Ishikawa (cell line): ENCODE data around the gene HDAC9.

Experiments
- CEBPB ChIP-seq: IDR thresholded peaks from 2 replicates; pipeline ENCODE4 v1.6.1; 2012
- CREB1 ChIP-seq: IDR thresholded peaks from 2 replicates; pipeline ENCODE4 v1.6.1; 2012; ENCODE audit warnings: low read depth
- EP300 ChIP-seq: IDR thresholded peaks from 2 replicates; pipeline ENCODE4 v1.6.1; 2012; ENCODE audit warnings: borderline replicate concordance
- FOXM1 ChIP-seq: IDR thresholded peaks from 2 replicates; pipeline ENCODE4 v1.6.1; 2012; ENCODE audit warnings: low read depth, borderline replicate concordance
- MAX ChIP-seq: IDR thresholded peaks from 2 replicates; pipeline ENCODE4 v1.6.1; 2012
- NFIC ChIP-seq: IDR thresholded peaks from 2 replicates; pipeline ENCODE4 v1.6.1; 2012
- RAD21 ChIP-seq: IDR thresholded peaks from 2 replicates; pipeline ENCODE4 v1.6.1; 2012; ENCODE audit warnings: low read depth
- REST ChIP-seq: IDR thresholded peaks from 2 replicates; pipeline ENCODE4 v1.6.1; 2012; ENCODE audit warnings: low read depth, mild to moderate bottlenecking
- TAF1 ChIP-seq: IDR thresholded peaks from 2 replicates; pipeline ENCODE4 v1.6.1; 2012; ENCODE audit warnings: low read depth, mild to moderate bottlenecking
- TCF12 ChIP-seq: IDR thresholded peaks from 2 replicates; pipeline ENCODE4 v1.6.1; 2012; ENCODE audit warnings: low read depth
- TEAD4 ChIP-seq: IDR thresholded peaks from 2 replicates; pipeline ENCODE4 v1.6.1; 2012
- USF1 ChIP-seq: IDR thresholded peaks from 2 replicates; pipeline ENCODE4 v1.6.1; 2012
- YY1 ChIP-seq: IDR thresholded peaks from 2 replicates; pipeline ENCODE4 v1.6.1; 2012; ENCODE audit warnings: low read depth

- TF ChIP-seq MAX (no peak), YY1 (no peak), REST (no peak), USF1 (no peak), CEBPB (no peak), TAF1 (no peak), EP300 (no peak), CREB1 (no peak), RAD21 (no peak), FOXM1 (no peak), TEAD4 (no peak), NFIC (no peak), TCF12 (no peak)
Observed at GRCh38 chr7:18808026-18808425, 312.5 kb downstream of the HDAC9 start.
